GM19372 (cell line): ENCODE data around the gene NEK11.
A peak's percentile ranks its signal among the peaks of the same experiment; 100 is the strongest.
"Not testable (repeated sequence)": the region's sequence is repeated elsewhere in the genome, so short reads cannot be mapped to it uniquely, and the experiment has no call there.

Experiments
- ATAC-seq: cut with Tn5 transposase; IDR thresholded peaks from one replicate; pipeline ENCODE4 v1.9.1; 2021; ENCODE audit warnings: mild to moderate bottlenecking, low read depth, moderate library complexity; ENCODE audit not compliant: unreplicated experiment

The NEK11 gene

DNA sequence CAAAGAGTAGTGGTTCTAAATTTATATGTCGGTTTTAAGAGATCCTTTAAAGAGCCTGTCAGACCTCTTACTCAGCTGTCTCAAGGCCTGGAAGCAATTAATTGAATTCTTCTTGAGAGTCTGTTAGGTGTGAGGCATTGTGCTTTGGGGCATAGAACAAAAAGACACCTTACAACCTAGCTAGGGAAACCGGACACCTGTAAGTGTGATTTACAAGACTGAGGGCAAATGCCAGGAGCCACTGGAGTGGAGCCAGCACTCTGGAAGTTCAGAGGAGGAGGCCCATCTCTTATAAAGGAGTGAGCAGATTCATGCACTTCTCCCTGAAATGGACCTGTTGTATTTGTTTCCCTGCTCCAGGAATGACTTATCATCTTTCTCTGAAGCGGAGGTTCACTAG lies 257.2 kb downstream of the NEK11 start:
- ATAC-seq: no peak

DNA sequence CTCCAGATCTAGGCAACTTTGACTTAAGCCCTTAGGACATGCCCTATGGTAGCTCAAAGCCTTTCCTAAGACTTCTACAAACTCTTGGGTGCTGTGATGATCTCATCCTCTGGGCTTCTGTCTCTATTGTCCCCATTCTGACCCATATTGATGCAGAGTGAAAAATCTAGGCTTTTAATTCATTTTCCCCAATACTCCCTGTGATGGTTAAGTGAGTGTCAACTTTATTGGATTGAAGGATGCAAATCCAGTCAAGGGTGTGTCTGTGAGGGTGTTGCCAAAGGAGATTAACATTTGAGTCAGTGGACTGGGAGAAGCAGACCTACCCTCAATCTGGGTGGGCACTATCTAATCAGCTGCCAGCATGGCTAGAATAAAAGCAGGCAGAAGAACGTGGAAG lies 257.6 kb downstream of the NEK11 start:
- ATAC-seq: no peak

DNA sequence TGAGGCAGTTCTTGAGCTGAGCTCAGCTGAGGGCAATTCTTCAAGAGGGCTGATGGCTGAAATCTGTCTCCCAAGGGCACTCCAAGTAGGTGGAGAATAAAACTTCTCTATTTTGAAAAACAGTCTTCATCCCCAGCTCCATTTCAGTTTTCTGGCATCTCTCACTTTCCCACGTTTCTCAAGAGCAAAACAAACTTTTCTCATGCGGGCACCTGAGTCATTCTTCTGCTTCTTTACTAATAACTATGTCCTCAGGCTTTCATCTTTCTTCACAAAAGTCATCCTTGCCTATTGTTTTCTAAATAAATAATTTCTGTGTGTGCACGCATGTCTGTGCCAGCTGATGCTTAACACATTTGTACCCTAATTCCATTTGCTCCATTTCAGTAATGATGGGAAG lies 258.8 kb downstream of the NEK11 start:
- ATAC-seq: no peak

DNA sequence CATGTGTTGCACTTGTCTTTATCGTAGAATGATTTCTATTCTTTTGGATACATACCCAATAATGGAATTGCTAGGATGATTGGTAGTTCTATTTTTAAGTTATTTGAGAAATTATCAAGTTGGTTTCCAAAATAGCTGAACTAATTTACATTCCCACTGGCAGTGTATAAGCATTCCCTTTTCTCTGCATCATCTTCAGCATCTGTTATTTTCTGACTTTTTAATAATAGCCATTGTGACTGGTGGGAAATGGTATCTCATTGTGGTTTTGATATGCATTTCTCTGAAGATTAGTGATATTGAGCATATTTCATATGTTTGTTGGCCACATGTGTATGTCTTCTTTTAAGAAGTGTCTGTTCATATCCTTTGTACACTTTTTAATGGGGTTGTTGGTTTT lies 273.2 kb downstream of the NEK11 start:
- no peak for ATAC-seq

DNA sequence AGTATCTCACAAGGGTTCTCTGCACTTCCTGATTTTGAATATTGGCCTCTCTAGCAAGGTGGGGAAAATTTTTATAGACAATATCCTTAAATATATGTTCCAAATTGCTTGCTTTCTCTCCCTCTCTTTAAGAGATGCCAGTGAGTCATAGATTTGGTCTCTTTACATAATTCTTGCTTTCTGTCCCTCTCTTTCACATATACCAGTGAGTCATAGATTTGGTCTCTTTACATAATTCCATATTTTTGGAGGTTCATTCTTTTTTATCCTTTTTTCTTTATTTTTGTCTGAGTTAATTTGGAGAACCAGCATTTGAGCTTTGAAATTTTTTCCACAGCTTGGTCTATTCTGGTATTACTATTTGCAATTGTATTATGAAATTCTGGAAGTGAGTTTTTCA lies 277.2 kb downstream of the NEK11 start:
- ATAC-seq: no peak

DNA sequence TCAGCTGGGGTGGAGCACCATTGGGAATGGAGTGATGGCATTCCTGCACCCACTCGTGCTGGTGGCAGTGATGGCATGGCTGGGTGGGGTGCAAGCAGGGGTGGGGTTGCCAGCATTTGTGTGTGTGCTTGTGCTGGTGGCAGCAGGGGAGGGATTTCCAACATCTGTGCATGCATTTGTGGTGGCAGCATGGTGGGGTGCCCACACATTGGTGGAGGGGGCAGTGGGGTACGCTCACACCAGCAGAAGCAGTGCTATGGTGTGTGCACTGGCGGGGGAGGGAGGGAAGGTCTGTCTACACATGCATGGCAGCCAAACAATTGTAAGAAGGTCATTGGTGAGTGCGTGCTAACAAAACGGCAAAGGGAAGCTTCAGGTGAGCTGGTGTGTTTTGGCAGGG lies 278.2 kb downstream of the NEK11 start:
- no peak for ATAC-seq

DNA sequence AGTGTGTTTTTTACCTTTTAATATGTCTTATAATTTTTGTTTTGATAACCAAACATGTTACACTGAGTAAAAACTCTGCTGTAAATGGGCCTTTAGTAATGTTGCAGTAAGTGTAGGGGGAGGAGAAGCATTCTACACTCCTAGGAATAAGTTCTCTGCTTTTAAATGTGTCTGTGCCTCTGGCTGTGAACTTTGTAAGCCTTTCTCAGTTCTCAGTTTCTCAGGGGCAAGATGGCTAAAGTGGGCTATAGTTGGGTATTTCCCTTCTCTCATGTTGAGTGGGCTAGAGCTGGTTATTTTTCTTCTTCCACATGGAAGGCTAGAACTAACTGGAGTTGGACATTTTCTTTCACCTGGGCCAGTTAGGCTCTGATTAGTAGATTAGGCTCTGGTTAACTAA lies 279.6 kb downstream of the NEK11 start:
- no peak for ATAC-seq

DNA sequence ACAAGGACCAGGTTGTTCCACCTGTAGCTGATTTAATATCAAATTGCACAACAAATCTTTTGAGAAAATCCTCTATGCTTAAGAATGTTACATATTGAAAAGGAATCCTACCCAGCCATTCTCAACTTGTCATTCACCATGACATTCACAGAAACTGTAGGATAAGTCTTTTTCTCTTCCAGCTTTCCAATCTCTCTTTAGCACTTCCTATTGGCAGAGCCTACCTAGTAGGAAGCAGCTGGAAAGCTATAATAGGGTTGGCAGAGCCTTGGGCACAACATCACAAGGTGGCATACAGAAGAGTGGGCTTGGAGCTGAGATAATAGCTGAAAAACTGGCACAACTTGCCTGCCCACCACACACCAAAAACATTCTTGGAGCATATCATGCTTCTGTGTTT lies 287.6 kb downstream of the NEK11 start:
- no peak for ATAC-seq

DNA sequence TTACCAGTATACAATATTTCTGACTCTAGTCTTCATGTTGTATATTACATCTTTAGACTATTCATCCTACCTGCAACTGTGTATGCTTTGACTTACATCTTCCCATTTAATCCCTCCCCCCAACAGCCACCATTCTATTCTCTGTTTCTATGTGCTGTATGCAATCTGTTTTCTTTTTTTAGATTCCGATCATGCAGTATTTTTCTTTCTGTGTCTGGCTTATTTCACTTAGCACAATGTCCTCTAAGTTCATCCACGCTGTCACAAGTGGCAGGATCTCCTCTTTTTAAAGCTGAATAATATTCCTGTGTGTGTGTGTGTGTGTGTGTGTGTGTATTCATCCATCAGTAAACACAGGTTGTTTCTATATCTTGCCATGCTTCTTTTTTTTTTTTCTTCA lies 288.5 kb downstream of the NEK11 start:
- no peak for ATAC-seq

DNA sequence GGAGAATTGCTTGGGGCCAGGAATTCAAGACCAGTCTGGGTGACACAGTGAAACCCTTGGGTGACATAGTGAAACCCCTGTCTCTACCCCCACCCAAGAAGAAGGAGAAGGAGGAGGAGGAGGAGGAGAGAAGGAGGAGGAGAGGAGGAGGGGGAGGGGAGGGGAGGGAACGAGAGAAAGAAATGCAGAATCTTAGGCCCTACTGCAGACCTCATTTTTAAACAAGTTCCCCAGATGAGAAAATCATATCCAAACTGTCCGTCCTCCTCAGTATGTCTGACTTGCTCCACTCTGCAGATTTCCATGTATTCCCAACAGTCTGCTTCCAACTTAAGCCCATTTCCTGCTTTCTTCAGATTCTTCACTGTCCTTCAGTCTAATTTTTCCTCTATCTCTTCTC lies 291.0 kb downstream of the NEK11 start:
- ATAC-seq: no peak

DNA sequence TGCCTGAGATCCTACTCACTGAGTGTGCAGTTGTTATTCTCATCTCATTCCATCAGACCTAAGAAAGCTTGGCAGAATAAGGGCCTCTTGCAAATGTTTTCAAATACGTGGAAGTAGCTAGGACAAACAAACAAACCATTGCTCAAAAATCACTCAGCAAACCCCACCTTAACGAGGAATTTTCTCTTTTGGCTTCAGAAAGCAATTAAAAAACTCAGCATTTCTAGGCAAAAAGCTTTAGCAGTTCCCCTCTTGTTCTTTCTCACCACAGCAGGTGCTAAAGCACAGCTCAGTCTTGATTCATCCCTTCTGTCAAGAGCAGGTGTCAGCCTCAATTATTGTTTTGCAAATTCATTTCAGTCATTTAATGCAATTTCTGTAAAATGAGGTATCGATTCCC lies 296.3 kb downstream of the NEK11 start:
- no peak for ATAC-seq

DNA sequence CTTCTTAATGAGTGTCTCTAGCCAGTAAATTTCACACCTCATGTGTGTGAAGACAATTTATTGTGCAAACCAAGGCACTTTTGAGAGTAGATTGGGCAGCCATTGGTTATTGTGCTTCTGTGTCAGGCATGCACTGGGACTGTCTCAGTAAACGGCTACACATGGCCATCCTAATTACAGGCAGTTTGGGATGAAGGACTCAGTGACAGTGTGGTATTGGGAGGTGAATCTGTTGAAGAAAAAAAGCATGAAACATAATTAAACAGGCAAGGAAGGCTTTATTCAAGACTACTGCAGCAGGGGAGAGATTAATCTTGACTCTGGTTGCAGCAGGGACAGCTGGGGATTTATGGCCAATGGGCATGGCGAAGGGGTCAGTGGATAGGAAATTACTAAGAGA lies 297.1 kb downstream of the NEK11 start:
- ATAC-seq: no peak

DNA sequence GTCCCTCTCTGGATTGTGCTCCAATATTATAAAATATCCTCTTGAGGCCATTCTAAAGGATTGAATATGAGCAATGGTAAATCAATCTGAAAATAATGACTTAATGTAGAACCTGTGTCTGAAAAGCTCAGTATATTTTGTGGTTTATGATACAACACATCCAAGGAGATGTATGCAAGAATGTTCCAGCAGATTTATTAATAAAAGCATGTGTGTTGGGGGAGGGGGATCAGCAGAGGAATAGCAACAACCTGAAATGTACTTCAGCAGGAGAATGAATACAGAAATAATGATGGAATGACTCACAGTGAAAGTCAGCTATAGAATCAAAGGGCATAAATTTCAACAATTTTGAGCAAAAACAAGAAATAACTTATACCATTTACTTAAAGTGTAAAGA lies 298.2 kb downstream of the NEK11 start:
- no peak for ATAC-seq

DNA sequence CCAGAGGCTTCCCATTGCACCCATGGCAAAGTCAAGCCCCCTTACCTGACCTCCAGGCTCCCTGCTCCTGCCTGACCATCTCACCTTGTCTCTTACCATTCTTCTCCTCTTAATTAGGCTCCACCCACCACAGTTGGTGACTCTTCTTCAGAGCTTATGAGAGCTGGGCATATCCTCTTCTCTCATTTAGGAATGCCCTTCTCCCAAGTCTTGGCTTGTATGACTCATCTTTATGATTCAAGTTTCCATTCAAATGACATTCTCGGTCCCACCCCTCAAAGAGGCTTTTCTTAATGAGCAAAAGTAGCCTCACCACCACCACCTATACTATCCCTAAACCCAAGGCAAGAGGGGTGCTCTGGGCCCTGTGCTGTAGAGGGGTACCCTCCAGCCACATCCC lies 299.6 kb downstream of the NEK11 start:
- ATAC-seq: no peak

DNA sequence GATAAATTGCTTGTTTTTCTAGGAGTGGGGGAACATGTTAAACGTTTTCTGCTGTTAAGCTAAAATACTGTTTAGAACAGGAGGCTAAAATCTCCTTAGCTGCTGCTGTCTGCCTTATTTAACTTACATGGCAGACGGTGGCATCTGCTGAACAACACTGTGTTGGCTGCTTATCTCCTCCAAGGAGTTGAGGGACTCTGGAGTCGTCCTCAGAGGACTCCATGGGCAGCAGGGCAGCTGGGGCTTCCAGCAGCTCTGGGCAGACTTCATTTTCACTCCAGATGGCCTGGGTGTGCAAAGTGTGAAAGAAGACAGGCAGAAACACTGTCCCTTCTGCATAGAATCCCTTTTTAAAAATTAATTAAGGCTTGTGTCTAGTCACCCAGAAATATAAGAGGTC lies 302.0 kb downstream of the NEK11 start:
- no peak for ATAC-seq

DNA sequence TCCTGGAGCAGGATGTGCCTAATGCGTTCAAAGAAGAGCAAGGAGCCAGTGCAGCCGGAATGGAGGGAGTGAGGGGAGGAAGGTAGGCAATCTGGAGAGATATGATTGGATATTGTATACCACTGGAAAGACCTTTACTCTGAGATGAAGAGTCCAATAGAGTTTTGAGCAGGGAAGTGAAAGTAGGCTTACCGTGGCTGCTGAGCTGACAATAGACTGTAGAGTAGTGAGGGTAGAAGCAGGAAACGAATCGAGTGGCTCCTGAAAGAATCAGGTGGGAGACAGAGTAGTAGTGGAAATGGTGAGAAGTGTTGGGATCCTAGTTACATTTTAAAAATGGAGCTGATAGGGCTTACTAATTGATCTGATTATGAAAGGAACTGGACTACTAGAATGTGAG lies 303.1 kb downstream of the NEK11 start:
- ATAC-seq: peak; percentile 65

DNA sequence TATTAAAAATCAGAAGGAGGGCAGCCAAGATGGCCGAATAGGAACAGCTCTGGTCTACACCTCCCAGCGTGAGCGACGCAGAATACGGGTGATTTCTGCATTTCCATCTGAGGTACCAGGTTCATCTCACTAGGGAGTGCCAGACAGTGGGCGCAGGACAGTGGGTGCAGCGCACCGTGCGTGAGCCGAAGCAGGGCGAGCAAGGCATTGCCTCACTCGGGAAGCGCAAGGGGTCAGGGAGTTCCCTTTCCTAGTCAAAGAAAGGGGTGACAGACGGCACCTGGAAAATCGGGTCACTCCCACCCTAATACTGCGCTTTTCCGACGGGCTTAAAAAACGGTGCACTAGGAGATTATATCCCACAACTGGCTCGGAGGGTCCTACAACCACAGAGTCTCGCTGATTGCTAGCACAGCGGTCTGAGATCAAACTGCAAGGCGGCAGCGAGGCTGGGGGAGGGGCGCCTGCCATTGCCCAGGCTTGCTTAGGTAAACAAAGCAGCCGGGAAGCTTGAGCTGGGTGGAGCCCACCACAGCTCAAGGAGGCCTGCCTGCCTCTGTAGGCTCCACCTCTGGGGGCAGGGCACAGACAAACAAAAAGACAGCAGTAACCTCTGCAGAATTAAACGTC lies 304.9 kb downstream of the NEK11 start:
- ATAC-seq: not testable (repeated sequence)

DNA sequence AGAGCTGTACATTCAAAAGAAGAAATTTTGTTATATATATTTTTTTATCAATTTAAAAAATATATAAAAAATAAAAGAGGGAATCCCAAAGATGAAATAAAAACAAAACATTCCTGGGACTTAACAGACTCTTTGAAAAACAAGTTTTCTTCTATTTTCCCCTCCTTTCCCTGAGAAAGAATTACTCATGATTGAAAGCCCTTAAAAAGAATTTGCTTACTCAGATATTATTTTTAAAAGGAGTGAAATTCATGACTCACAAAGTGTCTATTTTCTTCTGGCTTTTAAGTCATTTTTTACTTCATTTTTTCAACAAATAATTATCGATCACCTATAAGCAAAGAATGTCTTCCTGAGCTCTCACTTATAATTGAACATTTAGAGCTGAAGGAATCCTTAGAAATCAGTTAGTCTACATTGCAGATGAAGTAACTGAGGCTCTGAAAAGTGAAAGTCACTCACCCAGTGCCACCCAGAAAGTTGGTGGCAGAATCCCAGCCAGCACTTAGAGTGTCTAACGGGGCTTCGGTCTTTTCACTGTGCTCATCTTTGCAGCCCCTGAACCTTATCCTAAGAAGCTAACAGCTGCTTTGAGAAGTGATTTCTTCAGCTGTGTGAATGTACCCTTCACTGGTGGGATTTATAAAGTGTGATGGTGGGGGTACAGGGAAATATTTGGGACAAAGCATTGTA lies 312.4 kb downstream of the NEK11 start:
- ATAC-seq: no peak

DNA sequence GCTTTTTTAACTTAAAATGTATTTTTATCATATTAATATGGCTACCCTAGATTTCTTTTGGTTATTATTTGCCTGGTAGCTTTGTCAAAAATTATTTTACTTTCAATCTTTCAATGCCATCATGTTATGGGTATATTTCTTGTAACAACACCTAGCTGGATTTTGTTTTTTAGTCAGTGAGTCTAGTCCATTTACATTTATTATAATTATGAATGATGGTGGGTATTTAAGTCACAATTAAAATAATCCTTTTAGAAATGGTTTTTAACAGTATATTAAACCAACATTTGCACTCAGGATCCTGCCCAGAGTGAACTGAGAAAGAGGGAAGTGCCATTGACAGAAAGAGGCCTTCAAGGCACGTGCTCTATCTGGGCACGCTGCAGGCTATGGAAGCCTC lies 315.1 kb downstream of the NEK11 start:
- ATAC-seq: no peak

DNA sequence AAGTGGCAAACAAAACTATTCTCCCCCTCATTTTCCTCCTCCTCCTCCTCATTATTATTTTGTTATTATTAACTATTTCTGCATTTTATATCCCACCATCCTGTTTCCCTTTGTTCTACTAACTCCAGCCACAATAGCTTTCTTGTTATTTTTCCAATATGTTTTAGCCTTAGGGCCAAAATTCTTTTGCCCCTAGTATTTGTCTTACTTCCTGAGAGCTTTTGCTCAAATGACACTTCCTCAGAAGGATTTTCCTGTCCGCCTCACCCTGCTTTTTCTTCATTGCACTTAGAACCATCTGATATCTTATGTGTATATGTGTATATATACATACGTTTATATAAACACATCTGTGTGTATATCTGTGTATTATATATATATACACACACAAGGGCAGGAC lies 322.2 kb downstream of the NEK11 start:
- no peak for ATAC-seq

DNA sequence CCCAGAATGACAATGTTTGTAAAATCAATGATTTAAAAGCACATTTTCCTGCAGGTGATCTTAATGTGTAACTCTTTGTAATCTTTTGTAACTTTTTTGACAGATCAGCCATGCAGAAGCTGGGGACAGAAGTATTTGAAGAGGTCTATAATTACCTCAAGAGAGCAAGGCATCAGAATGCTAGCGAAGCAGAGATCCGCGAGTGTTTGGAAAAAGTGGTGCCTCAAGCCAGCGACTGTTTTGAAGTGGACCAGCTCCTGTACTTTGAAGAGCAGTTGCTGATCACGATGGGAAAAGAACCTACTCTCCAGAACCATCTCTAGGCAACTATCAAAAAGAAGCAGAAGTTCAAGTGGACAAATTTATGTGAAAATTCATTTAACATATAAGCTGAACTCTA lies 322.8 kb downstream of the NEK11 start:
- no peak for ATAC-seq

DNA sequence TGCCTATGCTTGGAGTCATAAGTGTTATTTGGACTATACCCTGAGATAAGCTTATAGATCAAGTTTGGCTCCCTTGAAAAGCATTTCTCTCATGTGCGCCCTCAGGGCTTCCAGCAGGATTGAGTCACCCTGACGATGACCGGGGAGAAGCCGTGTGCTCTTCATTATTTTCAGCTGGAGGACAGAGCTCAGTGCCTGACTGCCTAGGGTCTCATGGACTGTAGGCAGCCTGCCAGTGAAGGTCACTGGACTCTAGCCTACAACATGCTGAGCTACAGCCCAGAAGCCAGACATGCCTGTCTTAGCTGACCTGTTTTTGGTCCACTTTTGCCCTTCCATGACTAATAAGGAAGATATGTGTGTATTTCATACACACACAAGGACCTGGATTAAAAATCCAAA lies 323.3 kb downstream of the NEK11 start:
- ATAC-seq: no peak

DNA sequence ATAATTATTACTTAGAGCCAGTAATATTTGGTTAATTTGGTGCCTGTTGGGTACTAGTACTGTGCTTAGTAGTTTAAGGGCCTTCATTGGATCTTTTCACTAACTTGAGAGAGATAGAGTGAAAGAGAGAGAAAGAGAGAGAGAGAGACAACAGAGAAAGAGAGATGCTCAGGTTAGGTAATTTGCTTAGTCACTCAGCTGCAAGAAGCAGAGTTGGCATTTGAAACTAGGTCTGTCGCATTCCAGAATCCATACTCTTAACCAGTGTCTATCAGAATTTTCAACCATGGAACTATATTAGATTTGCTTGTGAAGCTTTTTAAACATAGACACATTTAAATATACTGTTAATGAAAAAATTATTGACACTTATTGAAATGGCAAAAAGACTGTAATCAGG lies 323.8 kb downstream of the NEK11 start:
- no peak for ATAC-seq
